HEK293 (cell line): ENCODE results near the gene TREH.

ENCODE experiments used
- CTCF ChIA-PET: fragments of 350-600 bp; formaldehyde crosslinking; extraction: SDS; loops from one replicate; lab custom pipeline; 2021; ENCODE audit warnings: antibody characterized with exemption; lab: Yijun Ruan, JAX
- POLR2A ChIA-PET: fragments of 300-600 bp; formaldehyde crosslinking; extraction: SDS; loops from one replicate; lab custom pipeline; 2020; ENCODE audit warnings: antibody characterized with exemption, inconsistent platforms; lab: Yijun Ruan, JAX
- H3K27ac ChIP-seq: fragments of 200-500 bp; sonication (Bioruptor generic); 2 replicates; pipeline ENCODE4 v1.5.1; 2014; ENCODE audit warnings: low read depth, low read length, control low read depth, inconsistent platforms; ENCODE audit errors: extremely low read depth
- H3K36me3 ChIP-seq, 2 experiments: fragments of 200-500 bp in 1 of 2; sonication (Bioruptor generic) in 1 of 2; 1 replicate in 1 of 2; 2 replicates in 1 of 2; pipeline ENCODE4 v1.5.1; 2014 to 2017; ENCODE audit warnings: inconsistent platforms in 2 of 2, low read length in 2 of 2; ENCODE audit not compliant: control insufficient read depth in 2 of 2, insufficient read depth in 1 of 2
- H3K4me1 ChIP-seq: fragments of 200-500 bp; sonication (Bioruptor generic); 2 replicates; pipeline ENCODE4 v1.5.1; 2014; ENCODE audit warnings: mild to moderate bottlenecking, low read length, inconsistent platforms; ENCODE audit not compliant: control insufficient read depth, insufficient read depth
- H3K4me3 ChIP-seq: 2 replicates; pipeline ENCODE4 v1.5.1; 2011; ENCODE audit warnings: low read depth, mild to moderate bottlenecking, control low read depth, low read length, moderate library complexity
- H3K9me3 ChIP-seq: fragments of 200-500 bp; sonication (Bioruptor generic); 2 replicates; pipeline ENCODE4 v1.5.1; 2014; ENCODE audit warnings: low read depth, low read length, inconsistent platforms; ENCODE audit not compliant: control insufficient read depth, insufficient read depth
- FEZF1 ChIP-seq: fragments of 450-650 bp; formaldehyde crosslinking; IDR thresholded peaks from 2 replicates; pipeline ENCODE4 v1.5.1; 2016; ENCODE audit warnings: missing biosample characterization, missing genetic modification characterization
- HOXC10 ChIP-seq: sonication (generic); formaldehyde crosslinking; IDR thresholded peaks from 2 replicates; pipeline ENCODE4 v1.8.1; 2023; ENCODE audit warnings: mild to moderate bottlenecking, missing genetic modification reagents
- HOXD13 ChIP-seq: sonication (generic); formaldehyde crosslinking; IDR thresholded peaks from 2 replicates; pipeline ENCODE4 v1.8.0; 2022; ENCODE audit warnings: missing genetic modification reagents, borderline replicate concordance
- KLF10 ChIP-seq: fragments of 450-650 bp; IDR thresholded peaks from 2 replicates; pipeline ENCODE4 v1.5.1; 2018; ENCODE audit warnings: missing biosample characterization, mild to moderate bottlenecking, missing genetic modification characterization
- OVOL3 ChIP-seq: fragments of 450-650 bp; formaldehyde crosslinking; IDR thresholded peaks from 2 replicates; pipeline ENCODE4 v1.5.1; 2016; ENCODE audit warnings: missing biosample characterization, missing genetic modification characterization
- REPIN1 ChIP-seq: fragments of 450-650 bp; formaldehyde crosslinking; IDR thresholded peaks from 2 replicates; pipeline ENCODE4 v1.5.1; 2017; ENCODE audit warnings: missing biosample characterization, missing genetic modification characterization, low read depth
- SETDB1 ChIP-seq: IDR thresholded peaks from one replicate; pipeline ENCODE4 v1.6.1; 2017; ENCODE audit warnings: mild to moderate bottlenecking, low read length, moderate library complexity, mixed read lengths; ENCODE audit not compliant: insufficient read length
- SP2 ChIP-seq: fragments of 450-650 bp; formaldehyde crosslinking; IDR thresholded peaks from 2 replicates; pipeline ENCODE4 v1.5.1; 2016; ENCODE audit warnings: missing biosample characterization, missing genetic modification characterization
- SP3 ChIP-seq: fragments of 450-650 bp; formaldehyde crosslinking; IDR thresholded peaks from 2 replicates; pipeline ENCODE4 v1.5.1; 2016; ENCODE audit warnings: missing biosample characterization, missing genetic modification characterization
- SP7 ChIP-seq: fragments of 450-650 bp; formaldehyde crosslinking; IDR thresholded peaks from 2 replicates; pipeline ENCODE4 v1.5.1; 2016; ENCODE audit warnings: missing biosample characterization, missing genetic modification characterization
- TRIM28 ChIP-seq: IDR thresholded peaks from 2 replicates; pipeline ENCODE4 v1.6.1; 2011; ENCODE audit warnings: low read length, control low read depth, borderline replicate concordance
- YY1 ChIP-seq: fragments of 450-650 bp; formaldehyde crosslinking; IDR thresholded peaks from 2 replicates; pipeline ENCODE4 v1.5.1; 2018; ENCODE audit warnings: missing biosample characterization, missing genetic modification characterization
- ZBTB48 ChIP-seq: fragments of 450-650 bp; formaldehyde crosslinking; IDR thresholded peaks from 2 replicates; pipeline ENCODE4 v1.5.1; 2016; ENCODE audit warnings: missing biosample characterization, missing genetic modification characterization
- ZIC2 ChIP-seq: fragments of 450-650 bp; formaldehyde crosslinking; IDR thresholded peaks from 2 replicates; pipeline ENCODE4 v1.5.1; 2016; ENCODE audit warnings: missing biosample characterization, missing genetic modification characterization
- ZNF132 ChIP-seq: fragments of 450-650 bp; formaldehyde crosslinking; IDR thresholded peaks from 2 replicates; pipeline ENCODE4 v1.5.1; 2017; ENCODE audit warnings: missing biosample characterization, missing genetic modification characterization, borderline replicate concordance
- ZNF138 ChIP-seq: fragments of 450-650 bp; formaldehyde crosslinking; IDR thresholded peaks from 2 replicates; pipeline ENCODE4 v1.5.1; 2016; ENCODE audit warnings: missing biosample characterization, missing genetic modification characterization, borderline replicate concordance
- ZNF140 ChIP-seq: fragments of 450-650 bp; formaldehyde crosslinking; IDR thresholded peaks from 2 replicates; pipeline ENCODE4 v1.5.1; 2016; ENCODE audit warnings: missing biosample characterization, missing genetic modification characterization
- ZNF169 ChIP-seq: fragments of 450-650 bp; formaldehyde crosslinking; IDR thresholded peaks from 2 replicates; pipeline ENCODE4 v1.5.1; 2016; ENCODE audit warnings: missing biosample characterization, missing genetic modification characterization
- ZNF211 ChIP-seq: fragments of 450-650 bp; formaldehyde crosslinking; IDR thresholded peaks from 2 replicates; pipeline ENCODE4 v1.5.1; 2016; ENCODE audit warnings: low read depth, missing biosample characterization, missing genetic modification characterization
- ZNF266 ChIP-seq: fragments of 450-650 bp; formaldehyde crosslinking; IDR thresholded peaks from 2 replicates; pipeline ENCODE4 v1.5.1; 2016; ENCODE audit warnings: missing biosample characterization, missing genetic modification characterization, low read depth
- ZNF302 ChIP-seq: fragments of 450-650 bp; formaldehyde crosslinking; IDR thresholded peaks from 2 replicates; pipeline ENCODE4 v1.5.1; 2016; ENCODE audit warnings: missing biosample characterization, missing genetic modification characterization, low read depth
- ZNF366 ChIP-seq: fragments of 450-650 bp; formaldehyde crosslinking; conservative IDR thresholded peaks from 2 replicates; pipeline ENCODE4 v1.5.1; 2016; ENCODE audit warnings: missing biosample characterization, missing genetic modification characterization
- ZNF394 ChIP-seq: fragments of 450-650 bp; formaldehyde crosslinking; IDR thresholded peaks from 2 replicates; pipeline ENCODE4 v1.5.1; 2016; ENCODE audit warnings: missing biosample characterization, missing genetic modification characterization, mild to moderate bottlenecking, moderate library complexity, borderline replicate concordance
- ZNF404 ChIP-seq: fragments of 450-650 bp; formaldehyde crosslinking; IDR thresholded peaks from 2 replicates; pipeline ENCODE4 v1.5.1; 2017; ENCODE audit warnings: missing biosample characterization, missing genetic modification characterization
- ZNF433 ChIP-seq: fragments of 450-650 bp; formaldehyde crosslinking; IDR thresholded peaks from 2 replicates; pipeline ENCODE4 v1.5.1; 2016; ENCODE audit warnings: missing biosample characterization, missing genetic modification characterization, low read depth
- ZNF521 ChIP-seq: fragments of 450-650 bp; formaldehyde crosslinking; IDR thresholded peaks from 2 replicates; pipeline ENCODE4 v1.5.1; 2017; ENCODE audit warnings: missing biosample characterization, mild to moderate bottlenecking, missing genetic modification characterization
- ZNF561 ChIP-seq: fragments of 450-650 bp; IDR thresholded peaks from 2 replicates; pipeline ENCODE4 v1.5.1; 2018; ENCODE audit warnings: missing biosample characterization, missing genetic modification characterization, borderline replicate concordance
- ZNF629 ChIP-seq: fragments of 450-650 bp; formaldehyde crosslinking; IDR thresholded peaks from 2 replicates; pipeline ENCODE4 v1.5.1; 2017; ENCODE audit warnings: missing biosample characterization, missing genetic modification characterization
- ZNF664 ChIP-seq: fragments of 450-650 bp; formaldehyde crosslinking; IDR thresholded peaks from 2 replicates; pipeline ENCODE4 v1.5.1; 2016; ENCODE audit warnings: missing biosample characterization, missing genetic modification characterization
- ZNF843 ChIP-seq: fragments of 450-650 bp; formaldehyde crosslinking; IDR thresholded peaks from 2 replicates; pipeline ENCODE4 v1.5.1; 2016; ENCODE audit warnings: missing biosample characterization, missing genetic modification characterization
- ZXDB ChIP-seq: fragments of 450-650 bp; formaldehyde crosslinking; IDR thresholded peaks from 2 replicates; pipeline ENCODE4 v1.5.1; 2016; ENCODE audit warnings: missing biosample characterization, missing genetic modification characterization
- TF ChIP-seq, protein P1 (sequence below): fragments of 450-650 bp; formaldehyde crosslinking; IDR thresholded peaks from 2 replicates; pipeline ENCODE4 v1.5.1; 2017; ENCODE audit warnings: missing biosample characterization, mild to moderate bottlenecking, missing genetic modification characterization, moderate library complexity
- TF ChIP-seq, protein P2 (sequence below): fragments of 450-650 bp; formaldehyde crosslinking; IDR thresholded peaks from 2 replicates; pipeline ENCODE4 v1.5.1; 2016; ENCODE audit warnings: missing biosample characterization, missing genetic modification characterization, low read depth

Gene TREH

DNA sequence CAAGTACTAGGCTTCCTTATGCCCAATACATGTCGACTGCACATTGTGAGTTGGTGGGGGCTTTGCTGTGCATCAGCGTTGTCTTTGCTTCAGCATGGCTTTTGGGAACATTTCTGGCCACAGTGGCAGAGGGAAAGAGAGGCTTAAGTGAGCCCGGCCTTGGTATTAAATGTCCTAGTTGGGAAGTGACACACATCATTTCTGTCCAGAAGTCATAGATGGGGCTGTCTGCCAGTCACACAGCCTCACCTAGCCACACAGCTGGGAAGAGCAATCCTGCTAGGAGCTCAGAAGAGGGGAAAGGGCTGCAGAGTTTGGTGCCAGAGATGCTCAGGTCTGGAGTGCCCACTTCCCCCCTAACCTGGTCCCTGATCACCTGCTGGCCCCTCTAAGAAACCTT is 27.6 kb downstream of the TREH start:
- POLR2A ChIA-PET: no interaction called here
- no peak overlapping the region for H3K4me3 ChIP-seq
- TF ChIP-seq, protein P1, sequence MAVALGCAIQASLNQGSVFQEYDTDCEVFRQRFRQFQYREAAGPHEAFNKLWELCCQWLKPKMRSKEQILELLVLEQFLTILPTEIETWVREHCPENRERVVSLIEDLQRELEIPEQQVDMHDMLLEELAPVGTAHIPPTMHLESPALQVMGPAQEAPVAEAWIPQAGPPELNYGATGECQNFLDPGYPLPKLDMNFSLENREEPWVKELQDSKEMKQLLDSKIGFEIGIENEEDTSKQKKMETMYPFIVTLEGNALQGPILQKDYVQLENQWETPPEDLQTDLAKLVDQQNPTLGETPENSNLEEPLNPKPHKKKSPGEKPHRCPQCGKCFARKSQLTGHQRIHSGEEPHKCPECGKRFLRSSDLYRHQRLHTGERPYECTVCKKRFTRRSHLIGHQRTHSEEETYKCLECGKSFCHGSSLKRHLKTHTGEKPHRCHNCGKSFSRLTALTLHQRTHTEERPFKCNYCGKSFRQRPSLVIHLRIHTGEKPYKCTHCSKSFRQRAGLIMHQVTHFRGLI: no peak
- TF ChIP-seq SETDB1: no peak
- no peak for TF ChIP-seq FEZF1 (tag by site-specific recombination)
- TF ChIP-seq ZNF664: no peak
- no peak for TF ChIP-seq ZNF394 (tag by site-specific recombination)
- no peak for TF ChIP-seq ZNF140 (tag by site-specific recombination)
- TF ChIP-seq ZNF629 (tag by site-specific recombination): no peak
- no peak for TF ChIP-seq ZNF366 (tag by site-specific recombination)
- TF ChIP-seq ZNF138 (tag by site-specific recombination): no peak
- TF ChIP-seq ZIC2 (tag by site-specific recombination): no peak
- no peak for TF ChIP-seq ZNF521 (tag by site-specific recombination)
- no peak for TF ChIP-seq YY1 (tag by site-specific recombination)
- no peak for TF ChIP-seq ZNF404 (tag by site-specific recombination)
- no peak for TF ChIP-seq SP3 (tag by site-specific recombination)
- TF ChIP-seq, all 188 proteins: peak for 0
- Histone ChIP-seq H3K36me3 (peaks cover 0 to 80% of the 10 kb centered on the region in 2 experiments; a peak in 2 of 3 replicates), H3K27ac (no peak overlapping the region), H3K4me1 (no peaks in the 10 kb centered on the region), H3K9me3 (no peaks in the 10 kb centered on the region)
- CTCF ChIA-PET: no interaction called here

DNA sequence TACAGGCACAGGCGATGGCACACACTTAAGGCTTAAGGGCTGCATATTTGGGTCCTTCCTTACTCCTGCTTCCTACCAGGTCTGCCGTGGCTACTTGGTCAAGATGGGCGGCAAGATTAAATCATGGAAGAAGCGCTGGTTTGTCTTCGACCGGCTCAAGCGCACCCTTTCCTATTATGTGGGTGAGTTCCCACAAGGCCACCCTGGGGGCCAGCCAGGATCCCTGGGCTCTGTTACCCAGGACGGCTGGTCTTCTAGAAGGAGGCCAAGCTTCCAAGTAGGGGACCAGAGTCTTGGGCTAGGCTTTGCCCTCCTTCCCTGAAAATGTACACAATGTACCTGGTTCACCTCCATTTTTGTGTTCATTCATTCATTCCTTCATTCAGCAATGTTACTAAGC is 29.1 kb downstream of the TREH start:
- CTCF ChIA-PET: interaction anchor here (1.4 kb wide), 1 partner anchor 24 kb away, joined by 3 read pairs; no protein-coding TSS in a partner anchor
- TF ChIP-seq OVOL3 (tag by site-specific recombination) (no peak), HOXC10 (CRISPR knock-in tag) (no peak), ZNF302 (no peak), ZNF433 (tag by site-specific recombination) (no peak), KLF10 (tag by site-specific recombination) (no peak), ZNF169 (tag by site-specific recombination) (no peak), HOXD13 (CRISPR knock-in tag) (no peak), ZNF132 (tag by site-specific recombination) (no peak), ZNF211 (tag by site-specific recombination) (no peak), SP7 (no peak), TRIM28 (no peak), ZNF521 (tag by site-specific recombination) (no peak), SP2 (tag by site-specific recombination) (no peak), ZNF843 (no peak), ZNF561 (tag by site-specific recombination) (no peak), REPIN1 (tag by site-specific recombination) (no peak), ZBTB48 (tag by site-specific recombination) (no peak), ZXDB (tag by site-specific recombination) (no peak), ZNF266 (tag by site-specific recombination) (no peak)
- TF ChIP-seq, protein P2, sequence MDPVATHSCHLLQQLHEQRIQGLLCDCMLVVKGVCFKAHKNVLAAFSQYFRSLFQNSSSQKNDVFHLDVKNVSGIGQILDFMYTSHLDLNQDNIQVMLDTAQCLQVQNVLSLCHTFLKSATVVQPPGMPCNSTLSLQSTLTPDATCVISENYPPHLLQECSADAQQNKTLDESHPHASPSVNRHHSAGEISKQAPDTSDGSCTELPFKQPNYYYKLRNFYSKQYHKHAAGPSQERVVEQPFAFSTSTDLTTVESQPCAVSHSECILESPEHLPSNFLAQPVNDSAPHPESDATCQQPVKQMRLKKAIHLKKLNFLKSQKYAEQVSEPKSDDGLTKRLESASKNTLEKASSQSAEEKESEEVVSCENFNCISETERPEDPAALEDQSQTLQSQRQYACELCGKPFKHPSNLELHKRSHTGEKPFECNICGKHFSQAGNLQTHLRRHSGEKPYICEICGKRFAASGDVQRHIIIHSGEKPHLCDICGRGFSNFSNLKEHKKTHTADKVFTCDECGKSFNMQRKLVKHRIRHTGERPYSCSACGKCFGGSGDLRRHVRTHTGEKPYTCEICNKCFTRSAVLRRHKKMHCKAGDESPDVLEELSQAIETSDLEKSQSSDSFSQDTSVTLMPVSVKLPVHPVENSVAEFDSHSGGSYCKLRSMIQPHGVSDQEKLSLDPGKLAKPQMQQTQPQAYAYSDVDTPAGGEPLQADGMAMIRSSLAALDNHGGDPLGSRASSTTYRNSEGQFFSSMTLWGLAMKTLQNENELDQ (tag by site-specific recombination): no peak
- H3K36me3 ChIP-seq: peaks cover 0 to 77% of the 10 kb centered on the region in 2 experiments; a peak in 2 of 3 replicates
- H3K4me1 ChIP-seq: no peaks in the 10 kb centered on the region
- H3K27ac ChIP-seq: no peak overlapping the region
- H3K9me3 ChIP-seq: no peaks in the 10 kb centered on the region
- no peak overlapping the region for H3K4me3 ChIP-seq
- POLR2A ChIA-PET: no interaction called here
